HepG2 (cell line): ENCODE measurements around the gene CREM. TPM values are rescaled to one million over a fixed set of nuclear protein-coding genes. Genes with fewer than 3 reads are reported as not detected.

Source experiments
- FOXM1 ChIP-seq: sonication (generic); formaldehyde crosslinking; IDR thresholded peaks from 2 replicates; pipeline ENCODE4 v1.5.0; 2020; ENCODE audit warnings: missing genetic modification reagents
- HOXA3 ChIP-seq: sonication (generic); formaldehyde crosslinking; IDR thresholded peaks from 2 replicates; pipeline ENCODE4 v1.5.0; 2020; ENCODE audit warnings: missing genetic modification reagents
- HOXA5 ChIP-seq: sonication (generic); formaldehyde crosslinking; IDR thresholded peaks from 2 replicates; pipeline ENCODE4 v1.4.0; 2020; ENCODE audit warnings: missing genetic modification reagents
- KDM2A ChIP-seq: sonication (generic); formaldehyde crosslinking; IDR thresholded peaks from 2 replicates; pipeline ENCODE4 v1.4.0; 2020; ENCODE audit warnings: low read depth, missing genetic modification reagents, borderline replicate concordance
- KDM3A ChIP-seq: IDR thresholded peaks from 2 replicates; pipeline ENCODE4 v1.6.1; 2018; ENCODE audit warnings: low read depth, missing compliant biosample characterization
- MATR3 ChIP-seq: sonication (generic); formaldehyde crosslinking; IDR thresholded peaks from 2 replicates; pipeline ENCODE4 v1.4.0; 2020; ENCODE audit warnings: missing genetic modification reagents
- NFE2L2 ChIP-seq: fragments of 150-350 bp; IDR thresholded peaks from 2 replicates; pipeline ENCODE4 v1.6.1; 2014; ENCODE audit warnings: low read length
- RXRB ChIP-seq: IDR thresholded peaks from 2 replicates; pipeline ENCODE4 v1.6.1; 2016; ENCODE audit warnings: borderline replicate concordance, missing genetic modification reagents, missing compliant biosample characterization
- ZC3H13 ChIP-seq: sonication (generic); formaldehyde crosslinking; IDR thresholded peaks from 2 replicates; pipeline ENCODE4 v1.8.1; 2023; ENCODE audit warnings: mild to moderate bottlenecking, missing genetic modification reagents, moderate library complexity
- ZMAT3 ChIP-seq: sonication (generic); formaldehyde crosslinking; conservative IDR thresholded peaks from 2 replicates; pipeline ENCODE4 v1.7.0; 2021; ENCODE audit warnings: missing genetic modification reagents
- ZNF24 ChIP-seq: fragments of 450-650 bp; IDR thresholded peaks from 2 replicates; pipeline ENCODE4 v1.6.1; 2017; ENCODE audit warnings: antibody characterized with exemption, mild to moderate bottlenecking
- ZNF326 ChIP-seq: sonication (generic); formaldehyde crosslinking; IDR thresholded peaks from 2 replicates; pipeline ENCODE4 v1.4.0; 2020; ENCODE audit warnings: missing genetic modification reagents, borderline replicate concordance
- ZNF746 ChIP-seq: sonication (generic); formaldehyde crosslinking; IDR thresholded peaks from 2 replicates; pipeline ENCODE4 v1.8.0; 2022; ENCODE audit warnings: mild to moderate bottlenecking, missing genetic modification reagents
- polyA plus RNA-seq, 8 experiments: library from polyadenylated mRNA; depleted of rRNA in 3 of 8; stranded (reverse) in 7 of 8; unstranded in 1 of 8; fragments of >200 nt; fragmentation: Illumina TruSeq in 4 of 8; extraction: Trizol in 4 of 8; gene quantifications; 2 replicates each; pipeline versions ENCODE4 v1.2.1 to v1.2.3, GENCODE V29; 2011 to 2016; ENCODE audit warnings: low read depth in 4 of 8, missing spikeins in 1 of 8, mixed read lengths in 1 of 8; ENCODE audit not compliant: insufficient read depth in 1 of 8
- total RNA-seq, 5 experiments: library from RNA; depleted of rRNA; stranded (reverse); fragments of >200 nt; fragmentation: Illumina TruSeq; extraction: Trizol; gene quantifications; 2 replicates each; pipeline ENCODE4 v1.2.3, GENCODE V29; 2016; ENCODE audit warnings: low read depth in 1 of 5
- TF ChIP-seq, protein P1 (sequence below): IDR thresholded peaks from 2 replicates; pipeline ENCODE4 v1.4.0; 2020; ENCODE audit warnings: mild to moderate bottlenecking, missing genetic modification reagents
- TF ChIP-seq, protein P2 (sequence below): sonication (generic); formaldehyde crosslinking; IDR thresholded peaks from 2 replicates; pipeline ENCODE4 v1.4.0; 2020; ENCODE audit warnings: missing genetic modification reagents
- TF ChIP-seq, protein P3 (sequence below): conservative IDR thresholded peaks from 2 replicates; pipeline ENCODE4 v1.6.1; 2018; ENCODE audit warnings: missing genetic modification reagents
- TF ChIP-seq, protein P4 (sequence below): sonication (generic); formaldehyde crosslinking; IDR thresholded peaks from 2 replicates; pipeline ENCODE4 v1.5.0; 2020; ENCODE audit warnings: mild to moderate bottlenecking, missing genetic modification reagents
- TF ChIP-seq, protein P5 (sequence below): sonication (generic); formaldehyde crosslinking; IDR thresholded peaks from 2 replicates; pipeline ENCODE4 v1.5.0; 2020; ENCODE audit warnings: mild to moderate bottlenecking, missing genetic modification reagents

The CREM gene
- total and polyA plus RNA-seq, 2 of the 13 experiments (the other 11 are each of a cell fraction or from before 2014, with no cell fraction given), result 21.3 to 25.4 TPM

DNA sequence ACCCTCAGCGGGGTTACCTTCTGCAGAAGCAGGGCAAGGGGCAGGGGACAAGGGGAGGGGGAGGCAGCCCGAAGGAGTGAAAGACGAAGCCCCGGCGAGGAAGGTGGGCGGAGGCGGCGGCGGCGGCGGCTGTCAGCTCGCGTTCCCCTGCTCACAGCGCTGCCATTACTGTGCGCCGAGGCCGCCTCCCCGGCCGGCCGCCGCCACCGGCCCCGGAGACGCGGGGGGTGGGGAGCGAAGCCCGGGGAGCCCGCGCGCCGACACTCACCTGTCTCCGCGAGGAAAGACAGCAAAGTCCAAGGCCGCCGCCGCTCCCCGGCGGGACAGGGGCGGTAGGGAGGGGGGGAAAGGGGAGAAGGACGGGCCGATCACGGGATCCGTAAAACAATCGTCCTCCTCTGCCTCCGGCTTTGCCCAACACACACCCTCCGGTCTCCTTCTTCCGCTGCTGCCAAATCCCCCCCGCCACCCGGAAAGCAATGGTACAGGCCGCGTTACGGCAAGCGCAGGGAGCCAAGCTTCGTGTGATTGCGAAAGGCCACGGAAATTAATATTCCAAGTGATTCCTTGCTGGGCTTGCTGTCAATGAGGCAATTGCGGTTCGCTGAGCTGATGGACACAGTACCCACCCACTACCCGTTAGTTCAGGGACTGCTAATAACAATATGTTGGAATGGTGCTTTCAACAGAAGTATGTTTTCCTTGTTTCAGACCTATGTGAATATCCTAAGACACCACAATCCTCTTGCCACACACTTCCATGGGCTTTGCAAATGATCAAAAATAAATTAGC, 36.3 kb upstream of the CREM start, which contains the start of gene CUL2 (continued):
- TF ChIP-seq, protein P1, sequence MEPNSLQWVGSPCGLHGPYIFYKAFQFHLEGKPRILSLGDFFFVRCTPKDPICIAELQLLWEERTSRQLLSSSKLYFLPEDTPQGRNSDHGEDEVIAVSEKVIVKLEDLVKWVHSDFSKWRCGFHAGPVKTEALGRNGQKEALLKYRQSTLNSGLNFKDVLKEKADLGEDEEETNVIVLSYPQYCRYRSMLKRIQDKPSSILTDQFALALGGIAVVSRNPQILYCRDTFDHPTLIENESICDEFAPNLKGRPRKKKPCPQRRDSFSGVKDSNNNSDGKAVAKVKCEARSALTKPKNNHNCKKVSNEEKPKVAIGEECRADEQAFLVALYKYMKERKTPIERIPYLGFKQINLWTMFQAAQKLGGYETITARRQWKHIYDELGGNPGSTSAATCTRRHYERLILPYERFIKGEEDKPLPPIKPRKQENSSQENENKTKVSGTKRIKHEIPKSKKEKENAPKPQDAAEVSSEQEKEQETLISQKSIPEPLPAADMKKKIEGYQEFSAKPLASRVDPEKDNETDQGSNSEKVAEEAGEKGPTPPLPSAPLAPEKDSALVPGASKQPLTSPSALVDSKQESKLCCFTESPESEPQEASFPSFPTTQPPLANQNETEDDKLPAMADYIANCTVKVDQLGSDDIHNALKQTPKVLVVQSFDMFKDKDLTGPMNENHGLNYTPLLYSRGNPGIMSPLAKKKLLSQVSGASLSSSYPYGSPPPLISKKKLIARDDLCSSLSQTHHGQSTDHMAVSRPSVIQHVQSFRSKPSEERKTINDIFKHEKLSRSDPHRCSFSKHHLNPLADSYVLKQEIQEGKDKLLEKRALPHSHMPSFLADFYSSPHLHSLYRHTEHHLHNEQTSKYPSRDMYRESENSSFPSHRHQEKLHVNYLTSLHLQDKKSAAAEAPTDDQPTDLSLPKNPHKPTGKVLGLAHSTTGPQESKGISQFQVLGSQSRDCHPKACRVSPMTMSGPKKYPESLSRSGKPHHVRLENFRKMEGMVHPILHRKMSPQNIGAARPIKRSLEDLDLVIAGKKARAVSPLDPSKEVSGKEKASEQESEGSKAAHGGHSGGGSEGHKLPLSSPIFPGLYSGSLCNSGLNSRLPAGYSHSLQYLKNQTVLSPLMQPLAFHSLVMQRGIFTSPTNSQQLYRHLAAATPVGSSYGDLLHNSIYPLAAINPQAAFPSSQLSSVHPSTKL, result peak; percentile 37; the same call in 1 of the 2 replicates
- TF ChIP-seq, protein P2, sequence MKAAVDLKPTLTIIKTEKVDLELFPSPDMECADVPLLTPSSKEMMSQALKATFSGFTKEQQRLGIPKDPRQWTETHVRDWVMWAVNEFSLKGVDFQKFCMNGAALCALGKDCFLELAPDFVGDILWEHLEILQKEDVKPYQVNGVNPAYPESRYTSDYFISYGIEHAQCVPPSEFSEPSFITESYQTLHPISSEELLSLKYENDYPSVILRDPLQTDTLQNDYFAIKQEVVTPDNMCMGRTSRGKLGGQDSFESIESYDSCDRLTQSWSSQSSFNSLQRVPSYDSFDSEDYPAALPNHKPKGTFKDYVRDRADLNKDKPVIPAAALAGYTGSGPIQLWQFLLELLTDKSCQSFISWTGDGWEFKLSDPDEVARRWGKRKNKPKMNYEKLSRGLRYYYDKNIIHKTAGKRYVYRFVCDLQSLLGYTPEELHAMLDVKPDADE (CRISPR knock-in tag), result 0 out of 2 replicates have a peak, but pooled peaks have one; percentile 36
- TF ChIP-seq ZMAT3 (peak; percentile 74; the same call in 1 of the 2 replicates), ZNF326 (no peak), ZNF746 (CRISPR knock-in tag) (0 out of 2 replicates have a peak, but pooled peaks have one; percentile 30), HOXA5 (peak; percentile 60; the same call in 1 of the 2 replicates), FOXM1 (no peak), ZC3H13 (CRISPR knock-in tag) (0 out of 2 replicates have a peak, but pooled peaks have one; percentile 10), NFE2L2 (no peak), KDM2A (peak; percentile 94), ZNF24 (no peak), MATR3 (CRISPR knock-in tag) (no peak), RXRB (CRISPR knock-in tag) (0 out of 2 replicates have a peak, but pooled peaks have one; percentile 29), KDM3A (CRISPR knock-in tag) (peak; percentile 71; the same call in 1 of the 2 replicates), HOXA3 (peak; percentile 83)
- TF ChIP-seq, protein P3, sequence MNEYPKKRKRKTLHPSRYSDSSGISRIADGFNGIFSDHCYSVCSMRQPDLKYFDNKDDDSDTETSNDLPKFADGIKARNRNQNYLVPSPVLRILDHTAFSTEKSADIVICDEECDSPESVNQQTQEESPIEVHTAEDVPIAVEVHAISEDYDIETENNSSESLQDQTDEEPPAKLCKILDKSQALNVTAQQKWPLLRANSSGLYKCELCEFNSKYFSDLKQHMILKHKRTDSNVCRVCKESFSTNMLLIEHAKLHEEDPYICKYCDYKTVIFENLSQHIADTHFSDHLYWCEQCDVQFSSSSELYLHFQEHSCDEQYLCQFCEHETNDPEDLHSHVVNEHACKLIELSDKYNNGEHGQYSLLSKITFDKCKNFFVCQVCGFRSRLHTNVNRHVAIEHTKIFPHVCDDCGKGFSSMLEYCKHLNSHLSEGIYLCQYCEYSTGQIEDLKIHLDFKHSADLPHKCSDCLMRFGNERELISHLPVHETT (CRISPR knock-in tag), result peak; percentile 78; the same call in 1 of the 2 replicates
- TF ChIP-seq, protein P4, sequence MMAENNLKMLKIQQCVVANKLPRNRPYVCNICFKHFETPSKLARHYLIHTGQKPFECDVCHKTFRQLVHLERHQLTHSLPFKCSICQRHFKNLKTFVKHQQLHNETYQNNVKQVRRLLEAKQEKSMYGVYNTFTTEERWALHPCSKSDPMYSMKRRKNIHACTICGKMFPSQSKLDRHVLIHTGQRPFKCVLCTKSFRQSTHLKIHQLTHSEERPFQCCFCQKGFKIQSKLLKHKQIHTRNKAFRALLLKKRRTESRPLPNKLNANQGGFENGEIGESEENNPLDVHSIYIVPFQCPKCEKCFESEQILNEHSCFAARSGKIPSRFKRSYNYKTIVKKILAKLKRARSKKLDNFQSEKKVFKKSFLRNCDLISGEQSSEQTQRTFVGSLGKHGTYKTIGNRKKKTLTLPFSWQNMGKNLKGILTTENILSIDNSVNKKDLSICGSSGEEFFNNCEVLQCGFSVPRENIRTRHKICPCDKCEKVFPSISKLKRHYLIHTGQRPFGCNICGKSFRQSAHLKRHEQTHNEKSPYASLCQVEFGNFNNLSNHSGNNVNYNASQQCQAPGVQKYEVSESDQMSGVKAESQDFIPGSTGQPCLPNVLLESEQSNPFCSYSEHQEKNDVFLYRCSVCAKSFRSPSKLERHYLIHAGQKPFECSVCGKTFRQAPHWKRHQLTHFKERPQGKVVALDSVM (CRISPR knock-in tag), result peak; percentile 55
- TF ChIP-seq, protein P5, sequence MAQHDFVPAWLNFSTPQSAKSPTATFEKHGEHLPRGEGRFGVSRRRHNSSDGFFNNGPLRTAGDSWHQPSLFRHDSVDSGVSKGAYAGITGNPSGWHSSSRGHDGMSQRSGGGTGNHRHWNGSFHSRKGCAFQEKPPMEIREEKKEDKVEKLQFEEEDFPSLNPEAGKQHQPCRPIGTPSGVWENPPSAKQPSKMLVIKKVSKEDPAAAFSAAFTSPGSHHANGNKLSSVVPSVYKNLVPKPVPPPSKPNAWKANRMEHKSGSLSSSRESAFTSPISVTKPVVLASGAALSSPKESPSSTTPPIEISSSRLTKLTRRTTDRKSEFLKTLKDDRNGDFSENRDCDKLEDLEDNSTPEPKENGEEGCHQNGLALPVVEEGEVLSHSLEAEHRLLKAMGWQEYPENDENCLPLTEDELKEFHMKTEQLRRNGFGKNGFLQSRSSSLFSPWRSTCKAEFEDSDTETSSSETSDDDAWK (CRISPR knock-in tag), result no peak
